GM23248 (cell line): ENCODE results near the gene CAMK1D.

ENCODE experiments used
- EZH2 ChIP-seq: fragments of 200-600 bp; sonication (generic); IDR thresholded peaks from 2 replicates; pipeline ENCODE4 v1.6.1; 2018; ENCODE audit warnings: antibody characterized with exemption, mild to moderate bottlenecking; ENCODE audit not compliant: insufficient read depth, poor library complexity, severe bottlenecking
- EZH2phosphoT487 ChIP-seq: fragments of 200-600 bp; sonication (generic); IDR thresholded peaks from 2 replicates; pipeline ENCODE4 v1.6.1; 2018; ENCODE audit warnings: antibody characterized with exemption, moderate library complexity, mild to moderate bottlenecking, low read depth; ENCODE audit not compliant: insufficient read depth

- TF ChIP-seq EZH2 (no peak), EZH2phosphoT487 (no peak)
These were observed 254.6 kb downstream of the CAMK1D start for GRCh38 chr10:12603766-12604470.
